Activated CD8-positive, alpha-beta memory T cell treated with anti-CD3 and anti-CD28 coated beads for 36 hours (primary cell): ENCODE measurements around the gene GSAP. TPM values are rescaled to one million over a fixed set of nuclear protein-coding genes. Genes with fewer than 3 reads are reported as not detected.
"Not testable (repeated sequence)": the region's sequence is repeated elsewhere in the genome, so short reads cannot be mapped to it uniquely, and the experiment has no call there.

ENCODE experiments used
- CTCF ChIA-PET: fragments of 350-600 bp; sonication (Branson Sonifier 250); formaldehyde crosslinking; loops from one replicate; lab custom pipeline; 2021; ENCODE audit warnings: antibody characterized with exemption; lab: Charles Lee
- POLR2A ChIA-PET: fragments of 350-600 bp; sonication (Branson Sonifier 250); formaldehyde crosslinking; loops from one replicate; lab custom pipeline; 2021; ENCODE audit warnings: antibody characterized with exemption; lab: Charles Lee
- total RNA-seq, 2 experiments: library from RNA; stranded (reverse); gene quantifications; one replicate each; pipeline ENCODE4 v1.2.3, GENCODE V29; 2021

Gene GSAP
- total RNA-seq, 2 experiments from 2014 or later, result 0.78 to 1.6 TPM

DNA sequence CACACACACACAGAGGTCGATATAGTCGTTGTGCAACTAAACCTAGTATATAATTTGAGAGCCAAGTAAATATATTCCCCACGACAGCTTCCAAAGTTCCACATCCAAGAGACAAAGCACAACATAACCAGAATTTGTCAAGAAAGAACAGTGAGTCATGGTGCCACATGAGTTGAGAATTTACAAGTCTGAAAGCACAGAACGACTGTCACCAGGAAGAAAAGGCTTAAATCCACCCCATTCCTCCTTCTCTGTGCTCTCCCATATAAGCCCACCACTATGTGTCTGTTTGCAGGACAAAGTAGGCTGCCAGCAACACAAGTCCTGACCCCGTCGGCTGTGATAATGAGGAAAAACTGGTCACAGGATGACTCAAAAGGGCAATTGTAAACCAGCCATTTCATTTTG is 32.8 kb downstream of the GSAP start:
- ChIA-PET CTCF (no interaction called here), POLR2A (no interaction called here)

DNA sequence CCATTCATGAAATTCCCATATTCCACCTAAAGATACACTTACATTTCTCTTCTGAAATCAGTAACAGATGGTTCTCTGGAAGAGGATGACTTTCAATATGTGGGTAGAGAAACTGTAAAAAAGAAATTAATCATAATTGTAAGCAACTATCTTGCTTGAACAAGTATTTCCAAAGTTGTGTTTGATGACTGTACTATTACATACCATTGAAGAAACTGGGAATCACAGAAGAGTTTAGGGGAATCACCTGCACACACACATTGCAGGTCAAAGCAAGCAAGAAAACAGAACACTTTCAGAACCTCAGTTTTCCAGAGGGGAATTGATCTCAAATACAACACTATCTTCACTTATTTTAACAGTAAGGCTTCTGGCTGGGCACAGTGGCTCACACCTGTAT is 33.6 kb downstream of the GSAP start:
- ChIA-PET CTCF (no interaction called here), POLR2A (no interaction called here)

DNA sequence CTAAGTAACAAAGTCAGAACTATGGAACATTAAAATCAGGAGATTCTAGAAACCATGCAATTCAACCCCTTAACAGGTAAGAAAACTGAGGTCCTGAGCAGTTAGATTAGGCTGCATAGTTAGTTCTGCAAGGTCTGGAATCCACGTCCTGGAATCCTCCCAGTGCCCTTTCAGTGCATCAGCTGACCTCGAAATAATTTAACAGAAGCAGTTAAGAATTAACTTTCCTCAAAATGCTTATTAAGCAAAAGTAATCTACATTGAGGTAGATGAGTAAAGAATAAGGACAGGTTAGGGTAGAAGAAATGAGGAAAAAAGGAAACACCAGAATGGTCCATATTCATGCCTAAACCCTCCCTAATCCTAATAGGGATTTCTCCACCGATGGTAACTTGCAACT is 37.6 kb downstream of the GSAP start:
- CTCF ChIA-PET, result no interaction called here
- POLR2A ChIA-PET, result no interaction called here

DNA sequence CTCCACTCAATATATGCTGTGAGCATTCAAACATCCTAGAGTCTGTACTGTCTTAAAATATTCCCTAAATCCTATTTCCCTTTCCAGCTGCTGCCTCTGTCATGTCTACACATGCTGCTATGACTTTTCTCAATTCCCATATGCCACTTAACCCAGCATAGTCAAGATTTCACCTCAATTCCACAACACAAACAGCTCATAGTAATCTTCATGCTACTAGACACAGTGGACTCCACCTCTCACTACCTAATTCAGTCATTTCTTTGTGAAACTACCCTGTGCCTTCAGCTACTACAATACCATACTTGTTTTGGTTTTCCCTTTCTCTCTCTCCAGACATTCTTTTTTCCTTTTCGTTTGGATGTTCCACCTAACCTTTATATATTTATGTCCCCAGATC is 45.5 kb downstream of the GSAP start:
- ChIA-PET POLR2A (no interaction called here), CTCF (no interaction called here)

DNA sequence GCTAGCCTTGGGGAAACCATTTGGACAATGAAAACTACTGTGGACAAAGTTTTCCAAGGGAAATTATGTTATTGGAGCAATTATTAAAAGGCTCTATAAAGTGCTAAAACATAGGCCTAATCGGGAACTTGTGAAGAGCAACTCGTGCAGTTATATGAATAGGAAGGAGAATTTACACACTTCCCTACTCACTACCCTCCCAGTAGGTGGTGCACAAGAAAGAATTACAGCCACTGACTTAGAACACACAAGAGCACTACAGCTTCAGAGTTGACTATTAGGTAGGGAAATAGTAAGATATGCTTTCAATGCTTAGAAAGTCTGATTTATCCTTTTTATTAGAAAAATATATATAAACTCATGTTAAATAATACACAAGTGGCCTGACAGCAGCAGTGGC is 47.2 kb downstream of the GSAP start:
- ChIA-PET CTCF (no interaction called here), POLR2A (no interaction called here)

DNA sequence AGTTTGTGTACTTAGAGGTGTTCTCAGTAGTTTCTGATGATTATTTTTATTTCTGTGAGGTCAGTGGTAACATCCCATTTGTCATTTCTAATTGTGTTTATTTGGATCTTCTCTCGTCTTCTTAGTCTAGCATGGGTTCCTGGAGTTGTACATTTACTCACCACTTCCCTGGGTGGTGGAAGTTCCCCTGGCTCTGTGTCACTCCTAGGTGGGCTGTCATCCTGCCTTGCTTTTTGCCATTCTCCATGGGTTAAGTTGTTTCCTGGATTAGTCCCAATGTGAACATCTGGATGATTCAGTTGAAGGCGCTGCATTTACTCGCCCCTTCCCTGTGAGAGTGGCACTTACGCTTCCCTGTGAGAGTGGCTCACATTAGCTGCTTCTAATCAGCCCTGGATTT is 48.2 kb downstream of the GSAP start:
- ChIA-PET CTCF (no interaction called here), POLR2A (no interaction called here)

DNA sequence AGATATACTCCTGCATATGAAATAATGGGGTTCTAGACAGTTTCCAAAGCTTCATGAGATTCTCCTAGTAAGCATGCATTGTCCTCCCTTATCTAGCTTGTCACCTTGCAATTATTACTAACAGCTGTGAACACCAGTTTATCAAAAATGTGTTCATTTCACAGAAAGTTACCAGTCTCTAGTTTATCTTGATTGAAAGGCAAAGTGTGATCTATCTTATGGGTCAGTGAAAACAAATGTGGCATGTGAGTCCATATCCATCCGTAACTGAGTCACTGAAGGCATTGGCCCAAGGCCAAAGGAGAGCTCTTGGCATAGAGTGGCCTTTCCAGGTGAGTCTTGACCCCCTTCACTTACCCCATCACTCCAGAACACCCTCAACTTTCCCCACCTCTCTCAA is 53.2 kb downstream of the GSAP start:
- ChIA-PET POLR2A (no interaction called here), CTCF (no interaction called here)

DNA sequence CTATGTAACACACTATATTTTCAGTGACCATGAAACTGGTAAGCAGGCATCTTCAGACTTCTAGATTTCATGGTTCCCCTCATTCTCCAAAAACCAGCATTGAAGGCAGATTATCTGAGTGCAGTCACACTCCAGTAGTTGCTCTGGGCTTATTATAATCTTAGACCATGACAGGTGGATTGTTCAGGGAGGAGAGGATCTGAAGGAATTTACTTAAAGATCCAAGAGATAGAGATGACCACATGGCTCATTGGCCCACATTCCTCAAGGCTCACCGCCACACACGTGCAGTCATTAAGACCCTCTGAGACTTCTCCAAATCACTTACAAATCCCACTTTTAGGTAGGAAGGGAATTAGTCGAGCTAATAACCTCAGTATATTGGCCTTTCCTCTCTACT is 55.2 kb downstream of the GSAP start:
- ChIA-PET POLR2A (no interaction called here), CTCF (no interaction called here)

DNA sequence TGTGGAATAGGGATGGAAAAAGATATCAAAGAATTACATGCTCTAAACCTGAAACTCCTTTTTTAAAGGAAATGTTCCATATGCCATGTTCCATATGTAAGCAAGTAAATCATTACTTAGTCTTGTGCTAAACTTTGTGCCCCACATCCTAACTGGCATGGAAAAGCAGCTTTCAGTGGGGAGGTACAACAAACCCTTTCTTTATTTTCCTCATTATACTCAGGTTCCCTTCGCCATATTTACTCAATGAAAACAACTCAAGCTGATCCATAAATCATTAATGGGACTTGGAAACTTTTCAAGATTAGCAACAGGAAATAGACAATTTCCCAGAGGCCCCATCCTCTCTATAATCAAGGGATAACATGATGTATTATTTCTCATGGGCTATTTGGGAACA is 56.0 kb downstream of the GSAP start:
- CTCF ChIA-PET, result interaction anchor here (0.6 kb wide), 1 partner anchor 39 kb away, joined by 4 read pairs; no protein-coding TSS in a partner anchor
- POLR2A ChIA-PET, result no interaction called here

DNA sequence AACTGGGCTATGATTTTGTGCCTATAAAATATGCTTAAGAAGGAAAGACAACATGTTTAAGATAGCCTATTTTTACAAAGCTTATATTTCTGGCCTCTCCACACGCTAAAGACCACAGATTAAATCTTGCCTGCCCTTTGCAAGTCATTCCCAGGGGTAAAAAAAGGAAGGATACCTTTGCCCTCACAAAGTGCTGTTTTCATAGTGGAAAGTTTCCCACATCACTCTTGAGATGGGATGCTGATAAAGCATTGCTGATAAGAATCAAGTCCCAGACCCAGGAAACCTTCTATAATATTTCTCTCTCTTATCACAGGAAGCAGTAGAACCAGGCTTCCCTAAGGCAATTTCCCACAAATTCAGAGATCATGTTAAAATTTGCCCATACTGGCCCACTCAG is 56.5 kb downstream of the GSAP start:
- POLR2A ChIA-PET, result no interaction called here
- CTCF ChIA-PET, result interaction anchor here (0.6 kb wide), 1 partner anchor 40 kb away, joined by 4 read pairs; no protein-coding TSS in a partner anchor

DNA sequence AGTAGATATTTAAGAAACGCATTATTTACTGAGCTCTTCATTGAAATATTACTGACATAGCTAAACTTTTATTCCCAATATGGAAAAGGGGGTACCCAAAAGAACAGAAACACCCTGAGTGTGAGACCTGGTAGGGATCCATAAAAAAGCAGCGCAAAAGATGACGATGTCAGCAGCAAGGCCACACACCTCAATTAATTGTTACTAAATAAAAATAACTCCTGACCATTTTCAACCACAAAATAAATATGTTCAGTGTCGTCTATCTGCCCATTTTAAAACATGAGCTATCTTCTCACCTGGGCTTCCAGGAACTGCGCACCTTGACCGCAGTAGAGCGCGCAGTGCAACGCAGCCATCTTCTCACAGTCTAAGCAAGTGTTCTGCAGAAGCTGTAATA is 61.2 kb downstream of the GSAP start:
- ChIA-PET CTCF (interaction anchor here (0.6 kb wide), 1 partner anchor 260 kb away, joined by 4 read pairs; no protein-coding TSS in a partner anchor), POLR2A (interaction anchor here (0.6 kb wide), 1 partner anchor 297 kb away, joined by 3 read pairs; no protein-coding TSS in a partner anchor)

DNA sequence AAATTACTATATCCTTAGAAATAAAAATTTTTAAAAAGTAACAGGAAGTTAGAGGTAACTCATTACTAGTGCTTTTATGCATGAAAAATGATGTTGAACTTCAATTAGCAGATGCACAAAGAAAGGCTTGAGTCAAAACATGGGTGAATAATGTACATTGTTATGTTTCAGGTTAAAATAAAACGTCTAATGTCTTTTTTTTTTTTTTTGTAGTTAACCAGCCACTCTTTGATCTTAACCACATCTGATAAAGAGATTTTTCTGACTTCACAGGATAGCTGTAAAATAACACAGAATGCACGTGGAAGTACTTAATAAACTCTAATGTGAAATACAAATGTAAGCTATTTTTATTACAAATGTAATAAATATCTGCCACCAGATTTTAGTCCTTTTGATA is 61.7 kb downstream of the GSAP start:
- ChIA-PET CTCF (interaction anchor here (0.6 kb wide), 1 partner anchor 260 kb away, joined by 4 read pairs; no protein-coding TSS in a partner anchor), POLR2A (interaction anchor here (0.6 kb wide), 1 partner anchor 297 kb away, joined by 3 read pairs; no protein-coding TSS in a partner anchor)

DNA sequence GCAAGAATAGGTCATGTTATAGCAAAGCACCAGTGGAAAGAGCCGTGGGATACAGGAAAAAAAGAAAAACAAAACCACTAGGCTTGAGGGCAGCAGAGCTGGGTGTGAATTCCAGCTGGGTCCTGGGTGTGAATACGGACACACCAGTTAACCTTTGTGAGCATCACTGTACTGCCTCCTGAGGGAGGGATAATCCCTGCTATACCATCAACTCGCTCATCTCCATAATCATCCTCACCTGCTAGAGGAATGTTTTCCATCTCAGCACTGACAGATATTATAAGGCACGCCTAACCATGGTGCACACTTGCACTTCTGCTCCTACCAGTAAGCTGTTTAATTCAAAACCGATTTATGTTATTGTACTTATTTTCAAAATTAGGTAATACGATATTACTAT is 62.2 kb downstream of the GSAP start:
- CTCF ChIA-PET, result no interaction called here
- POLR2A ChIA-PET, result no interaction called here

DNA sequence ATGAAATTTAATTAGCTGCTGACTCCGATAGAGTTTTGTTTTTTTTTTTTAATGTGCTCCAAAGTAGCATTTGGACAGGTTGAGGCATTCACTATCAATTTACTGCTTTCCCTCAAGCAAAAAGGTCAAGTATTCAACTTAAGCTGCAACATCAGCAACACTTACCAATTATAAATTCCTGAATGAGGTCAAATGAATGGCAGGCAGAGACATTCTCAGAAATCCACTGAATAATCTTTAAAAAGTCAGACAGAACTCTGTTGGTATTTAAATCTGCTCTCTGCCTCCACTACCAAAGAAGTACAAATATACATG is 62.8 kb downstream of the GSAP start:
- CTCF ChIA-PET, result no interaction called here

DNA sequence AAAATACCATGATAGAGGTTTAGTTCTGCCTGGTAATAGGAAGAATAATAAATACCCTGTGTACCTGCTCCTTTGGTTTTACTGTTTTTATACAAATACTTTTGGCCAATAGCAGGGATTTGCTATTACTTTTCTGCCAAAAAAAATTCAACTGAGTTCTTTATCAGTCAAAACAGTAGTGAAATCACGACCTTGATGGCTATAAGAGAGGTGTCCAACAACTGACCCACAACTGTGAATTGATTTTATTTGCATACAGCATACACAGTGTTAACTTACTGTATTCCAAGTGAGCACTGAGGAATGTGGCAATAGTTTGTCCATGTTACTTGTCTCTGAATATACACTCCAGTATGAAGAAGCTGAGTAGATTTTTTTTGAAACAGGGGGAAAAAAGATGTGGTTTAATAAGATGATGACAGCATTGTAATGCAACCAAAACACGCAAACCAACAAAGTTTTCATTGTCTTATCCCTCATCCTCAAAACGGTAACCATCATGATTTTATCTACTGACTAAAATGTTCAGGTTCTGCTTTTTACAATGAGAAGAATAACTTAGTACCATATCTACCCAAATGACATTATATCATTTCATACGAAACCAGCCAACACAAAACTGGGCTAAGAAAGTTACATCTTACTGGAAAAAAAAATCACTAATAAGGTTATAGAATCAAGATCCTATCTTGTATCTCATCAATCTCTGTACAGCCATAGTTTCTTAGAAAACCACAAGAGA is 63.3 kb downstream of the GSAP start:
- ChIA-PET CTCF (no interaction called here), POLR2A (interaction anchor here (0.6 kb wide), 1 partner anchor 100 kb away, joined by 3 read pairs; no protein-coding TSS in a partner anchor)

More for the DNA sequence above, 62.8 kb downstream of the GSAP start:
- POLR2A ChIA-PET, result interaction anchor here (0.6 kb wide), 1 partner anchor 100 kb away, joined by 3 read pairs; no protein-coding TSS in a partner anchor

DNA sequence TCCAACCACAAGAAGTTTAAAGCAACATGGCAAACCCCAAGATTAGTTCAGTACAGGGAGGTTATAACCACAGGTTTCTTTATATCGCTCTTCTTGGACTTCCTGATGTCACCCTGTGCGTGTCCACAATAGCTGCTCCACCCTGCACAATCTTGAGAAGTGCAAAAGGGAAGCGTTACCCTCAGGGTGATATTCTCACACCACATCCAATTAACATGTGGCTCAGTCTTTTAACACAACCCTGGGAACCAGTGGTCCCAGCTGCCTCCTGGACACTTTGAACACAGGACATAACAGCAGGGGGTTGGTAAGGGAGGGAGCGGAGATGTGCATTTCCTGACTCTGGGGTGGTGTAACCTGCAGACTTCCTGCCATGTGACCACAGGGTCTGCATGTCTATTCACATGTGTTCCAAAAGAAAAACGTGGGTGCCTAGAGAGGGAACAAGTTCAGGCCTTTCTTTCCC is 64.6 kb downstream of the GSAP start:
- POLR2A ChIA-PET, result no interaction called here
- CTCF ChIA-PET, result no interaction called here

DNA sequence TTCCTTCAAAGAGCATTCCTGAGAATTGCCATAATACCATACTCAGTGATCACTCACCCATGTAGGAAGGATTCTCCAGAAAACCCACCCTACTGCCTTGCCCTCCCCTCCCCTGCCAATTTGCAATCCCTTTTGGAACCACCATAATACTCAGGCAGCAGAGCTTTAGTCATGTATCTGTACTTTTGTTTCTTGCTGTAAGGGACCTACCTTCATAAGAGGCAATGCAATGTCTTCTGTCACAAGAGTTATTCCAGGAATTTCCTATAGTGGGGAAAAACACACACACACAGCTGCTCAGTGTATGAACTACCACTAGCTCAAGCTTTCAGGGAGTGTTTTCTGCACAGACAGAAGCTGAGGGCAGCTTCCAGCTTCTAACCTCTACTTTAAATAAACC is 67.0 kb downstream of the GSAP start:
- POLR2A ChIA-PET, result no interaction called here
- CTCF ChIA-PET, result interaction anchor here (1.2 kb wide), 1 partner anchor 102 kb away, joined by 3 read pairs; no protein-coding TSS in a partner anchor

DNA sequence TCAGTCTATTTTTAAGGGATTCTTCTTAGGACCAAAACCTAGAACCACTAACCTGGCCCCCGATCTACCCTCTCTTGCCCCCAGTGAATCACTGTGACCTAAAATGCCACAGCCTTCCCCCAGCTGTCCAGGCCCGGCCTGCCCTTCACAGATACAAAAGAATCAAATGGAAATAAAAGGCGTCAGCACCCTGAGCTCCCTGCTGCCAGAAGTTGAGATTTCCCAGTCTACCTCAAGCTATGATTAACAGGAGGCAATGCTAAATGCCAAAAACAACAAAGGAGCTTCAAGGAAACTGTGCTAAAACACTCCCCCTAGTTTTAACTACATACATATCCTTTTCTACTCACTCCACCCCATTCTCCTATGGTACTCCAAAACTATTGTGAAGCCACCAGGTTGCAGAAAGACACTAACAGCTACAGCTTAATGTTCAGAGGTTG is 67.8 kb downstream of the GSAP start:
- ChIA-PET POLR2A (no interaction called here), CTCF (interaction anchor here (1.2 kb wide), 1 partner anchor 101 kb away, joined by 3 read pairs; no protein-coding TSS in a partner anchor)

DNA sequence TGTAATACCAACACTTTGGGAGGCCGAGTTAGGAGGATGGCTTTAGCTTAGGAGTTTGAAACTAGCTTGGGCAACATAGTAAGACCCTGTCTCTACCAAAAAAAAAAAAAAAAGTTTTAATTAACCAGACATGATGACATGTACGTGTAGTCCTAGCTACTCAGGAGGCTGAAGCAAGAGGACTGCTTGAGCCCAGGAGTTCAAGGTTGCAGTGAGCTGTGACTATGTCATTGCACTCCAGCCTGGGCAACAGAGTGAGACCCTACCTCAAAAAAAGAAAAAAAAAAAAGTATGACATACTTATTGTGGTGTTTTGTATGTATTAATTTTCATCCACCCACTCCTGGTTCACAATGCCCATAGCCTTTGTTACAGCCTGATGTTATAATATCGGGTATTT is 69.7 kb downstream of the GSAP start:
- ChIA-PET CTCF (interaction anchor here (1.0 kb wide), 1 partner anchor 10 kb away, joined by 5 read pairs; no protein-coding TSS in a partner anchor), POLR2A (no interaction called here)

DNA sequence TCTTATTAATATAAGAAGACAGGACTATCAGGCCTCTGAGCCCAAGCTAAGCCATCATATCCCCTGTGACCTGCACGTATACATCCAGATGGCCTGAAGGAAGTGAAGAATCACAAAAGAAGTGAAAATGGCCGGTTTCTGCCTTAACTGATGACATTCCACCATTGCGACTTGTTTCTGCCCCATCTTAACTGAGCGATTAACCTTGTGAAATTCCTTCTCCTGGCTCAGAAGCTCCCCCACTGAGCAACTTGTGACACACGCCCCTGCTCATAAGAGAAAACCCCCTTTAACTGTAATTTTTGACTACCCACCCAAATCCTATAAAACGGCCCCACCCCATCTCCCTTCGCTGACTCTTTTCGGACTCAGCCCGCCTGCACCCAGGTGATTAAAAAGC is 70.7 kb downstream of the GSAP start:
- POLR2A ChIA-PET, result not testable (repeated sequence)

DNA sequence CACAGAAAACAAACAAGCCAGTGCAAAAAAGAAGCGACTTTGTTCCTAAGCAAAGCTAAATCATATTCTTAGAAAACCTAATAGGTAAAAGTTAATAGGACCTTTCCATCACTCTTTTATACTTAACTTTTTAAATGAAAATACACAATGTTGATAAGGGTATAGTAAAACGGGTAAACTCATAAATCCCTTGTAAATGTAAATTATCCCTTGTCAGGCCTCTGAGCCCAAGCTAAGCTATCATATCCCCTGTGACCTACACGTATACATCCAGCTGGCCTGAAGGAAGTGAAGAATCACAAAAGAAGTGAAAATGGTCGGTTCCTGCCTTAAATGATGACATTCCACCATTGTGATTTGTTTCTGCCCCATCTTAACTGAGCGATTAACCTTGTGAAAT is 76.4 kb downstream of the GSAP start:
- CTCF ChIA-PET, result no interaction called here

More for the DNA sequence above, 70.7 kb downstream of the GSAP start:
- CTCF ChIA-PET, result not testable (repeated sequence)

More for the DNA sequence above, 76.4 kb downstream of the GSAP start:
- POLR2A ChIA-PET, result no interaction called here
